Cardiac fibroblast (primary cell): ENCODE data around the gene DDX43.
A peak's percentile ranks its signal among the peaks of the same experiment; 100 is the strongest.

Experiments
- DNase-seq, 2 donors: peaks; one replicate each; pipeline versions ENCODE4 v3.0.0 to v3.0.0-alpha.2; 2010; ENCODE audit warnings: low read depth in 2 of 2
- H3K4me3 ChIP-seq, 2 donors: replicated peaks in 1 of 2; 1 replicate in 1 of 2; 2 replicates in 1 of 2; pipeline ENCODE4 v1.5.1; 2011; ENCODE audit warnings: low read depth in 2 of 2, low read length in 2 of 2, mild to moderate bottlenecking in 2 of 2, moderate library complexity in 1 of 2
- TF ChIP-seq, protein P1 (sequence below): IDR thresholded peaks from one replicate; pipeline ENCODE4 v1.5.1; 2011; ENCODE audit warnings: low read depth, mild to moderate bottlenecking, low read length, inconsistent platforms

Gene DDX43

GRCh38 chr6:73363537-73363875 lies 31.1 kb upstream of the DDX43 start:
- TF ChIP-seq, protein P1, sequence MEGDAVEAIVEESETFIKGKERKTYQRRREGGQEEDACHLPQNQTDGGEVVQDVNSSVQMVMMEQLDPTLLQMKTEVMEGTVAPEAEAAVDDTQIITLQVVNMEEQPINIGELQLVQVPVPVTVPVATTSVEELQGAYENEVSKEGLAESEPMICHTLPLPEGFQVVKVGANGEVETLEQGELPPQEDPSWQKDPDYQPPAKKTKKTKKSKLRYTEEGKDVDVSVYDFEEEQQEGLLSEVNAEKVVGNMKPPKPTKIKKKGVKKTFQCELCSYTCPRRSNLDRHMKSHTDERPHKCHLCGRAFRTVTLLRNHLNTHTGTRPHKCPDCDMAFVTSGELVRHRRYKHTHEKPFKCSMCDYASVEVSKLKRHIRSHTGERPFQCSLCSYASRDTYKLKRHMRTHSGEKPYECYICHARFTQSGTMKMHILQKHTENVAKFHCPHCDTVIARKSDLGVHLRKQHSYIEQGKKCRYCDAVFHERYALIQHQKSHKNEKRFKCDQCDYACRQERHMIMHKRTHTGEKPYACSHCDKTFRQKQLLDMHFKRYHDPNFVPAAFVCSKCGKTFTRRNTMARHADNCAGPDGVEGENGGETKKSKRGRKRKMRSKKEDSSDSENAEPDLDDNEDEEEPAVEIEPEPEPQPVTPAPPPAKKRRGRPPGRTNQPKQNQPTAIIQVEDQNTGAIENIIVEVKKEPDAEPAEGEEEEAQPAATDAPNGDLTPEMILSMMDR = no peak
- DNase-seq = no peak
- no peak overlapping the region for H3K4me3 ChIP-seq

- TF ChIP-seq, protein P1 = no peak
- no peak overlapping the region for H3K4me3 ChIP-seq
- no peak for DNase-seq
Observed at GRCh38 chr6:73364121-73364520, 30.5 kb upstream of the DDX43 start.

GRCh38 chr6:73364549-73364948 lies 30.1 kb upstream of the DDX43 start:
- H3K4me3 ChIP-seq = no peak overlapping the region
- DNase-seq = no peak
- TF ChIP-seq, protein P1 = no peak

DNA sequence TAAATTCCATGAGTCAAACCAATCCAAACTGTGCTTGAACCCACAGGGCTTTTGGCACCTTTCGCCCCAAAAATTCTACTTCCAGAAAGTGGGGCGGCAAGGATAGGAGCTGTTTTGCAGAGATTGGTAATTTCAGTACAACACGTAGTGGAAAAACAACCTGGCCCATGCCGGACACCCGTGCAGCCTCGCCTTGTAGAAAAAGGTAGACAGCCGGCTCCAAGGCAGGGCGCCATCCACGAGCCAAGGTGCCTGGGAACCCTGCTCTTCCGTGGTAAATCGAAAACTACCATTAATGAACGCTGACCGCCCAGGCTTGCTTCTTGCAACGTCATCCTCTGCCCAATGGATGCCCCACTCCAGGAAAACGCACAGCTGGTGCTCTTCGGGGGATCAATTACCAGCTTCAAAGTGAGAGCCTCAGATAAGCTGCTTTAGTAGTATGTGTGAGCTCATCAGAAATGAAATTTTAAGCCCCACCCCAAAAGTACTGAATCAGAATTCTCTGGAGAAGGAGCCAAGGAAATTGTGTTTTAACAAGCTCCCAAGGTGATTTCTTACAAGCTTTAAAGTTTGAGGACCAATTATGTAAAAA lies 26.8 kb upstream of the DDX43 start:
- DNase-seq = peak in 1 of 2 donors; percentile 13
- TF ChIP-seq, protein P1 = no peak
- no peak overlapping the region for H3K4me3 ChIP-seq

DNA sequence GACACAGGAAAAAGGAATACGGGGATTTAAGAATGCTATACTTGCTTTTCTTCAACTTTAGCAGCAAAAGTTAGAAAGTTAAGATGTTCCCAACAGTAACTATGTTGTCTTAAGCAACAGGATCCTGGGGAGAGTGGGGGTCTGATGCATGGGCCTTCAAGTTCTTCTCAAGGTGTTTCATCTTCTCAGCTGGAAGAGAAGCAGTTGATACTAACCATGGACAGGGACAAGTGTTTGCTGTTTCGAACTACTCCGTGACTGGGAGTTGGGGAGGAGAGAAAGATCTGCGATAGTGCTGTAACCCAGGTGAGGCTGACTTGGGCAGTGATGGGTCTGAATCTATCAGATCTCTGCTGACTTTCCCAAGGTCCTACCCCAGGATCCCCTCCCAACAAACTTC lies 26.0 kb upstream of the DDX43 start:
- no peak overlapping the region for H3K4me3 ChIP-seq
- no peak for DNase-seq
- TF ChIP-seq, protein P1 = no peak

DNA sequence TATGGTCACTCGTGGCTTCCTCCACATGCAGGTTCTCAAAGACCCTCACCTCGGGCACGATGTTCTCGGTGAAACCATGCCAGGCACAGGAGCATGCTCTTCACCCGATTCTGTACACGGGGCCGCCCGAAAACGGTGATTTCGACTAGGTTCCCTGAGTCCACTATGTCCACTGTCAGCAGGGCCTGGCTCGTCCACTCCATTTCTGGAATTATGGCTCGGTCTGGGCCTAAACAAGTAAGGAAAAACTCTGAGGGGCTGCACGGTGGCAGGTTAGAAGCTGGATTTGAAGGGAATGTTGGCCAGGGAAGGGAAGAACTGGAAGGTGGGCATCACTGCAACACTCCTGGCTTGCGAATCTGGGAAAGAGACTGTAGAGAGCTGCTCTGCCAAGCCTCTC lies 25.5 kb upstream of the DDX43 start:
- DNase-seq = no peak
- H3K4me3 ChIP-seq = no peak overlapping the region
- TF ChIP-seq, protein P1 = no peak

DNA sequence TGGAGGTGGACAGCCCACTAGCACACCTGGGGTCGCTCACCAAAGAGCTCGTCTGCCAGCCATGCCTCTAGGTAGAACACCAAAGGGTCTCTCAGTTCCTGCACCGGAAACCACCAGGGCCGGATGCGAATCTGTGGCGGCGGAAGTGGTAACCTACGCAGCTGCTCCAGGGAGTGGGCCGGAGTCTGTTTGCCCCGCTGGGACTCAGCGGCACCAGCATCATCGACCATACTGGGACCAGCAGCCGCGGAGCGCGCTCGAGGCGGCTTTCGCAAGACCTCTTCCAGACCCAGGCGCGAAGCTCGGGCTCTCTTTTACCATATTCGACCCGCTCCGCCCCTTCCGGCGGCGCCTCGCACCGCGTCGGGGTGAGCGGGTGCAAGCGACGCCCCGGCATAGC lies 25.1 kb upstream of the DDX43 start, which contains the start of gene OOEP:
Gene OOEP (minus strand): TSS at position 335 of the 400 bp plus-strand sequence. CDS start 105 bp downstream, at position 230.
- no peak for DNase-seq
- H3K4me3 ChIP-seq = no peak within 1 kb of the TSS
- TF ChIP-seq, protein P1 = no peak
